ENCODE data around the gene PCAT6.

DNA sequence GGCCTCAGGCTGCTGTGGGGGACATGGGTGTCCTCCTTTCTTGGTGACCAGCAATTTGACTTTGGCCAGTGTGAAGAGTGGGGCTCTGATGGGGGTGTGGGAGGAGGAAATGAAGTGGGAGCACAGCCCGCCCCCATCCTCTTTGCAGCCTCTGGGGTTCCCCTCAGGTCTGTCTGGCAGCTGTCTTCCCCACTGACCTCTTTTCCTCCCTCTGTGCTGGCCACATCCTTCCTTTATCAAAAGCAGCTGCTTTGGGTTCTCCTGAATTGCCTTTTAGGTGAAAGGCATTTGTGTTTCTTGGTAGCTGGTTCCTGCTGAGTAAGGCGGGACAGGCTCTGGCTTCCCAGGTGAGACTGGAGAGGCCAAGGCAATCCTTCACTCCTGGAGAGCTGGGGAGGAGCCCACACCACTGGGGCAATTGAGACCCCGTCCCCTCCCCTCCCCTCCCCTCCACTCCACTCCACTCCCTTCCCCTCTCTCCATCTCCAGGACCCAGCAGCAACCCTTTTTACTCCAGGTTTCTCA lies 24.9 kb downstream of the PCAT6 start:
- TF ChIP-seq, protein P1, sequence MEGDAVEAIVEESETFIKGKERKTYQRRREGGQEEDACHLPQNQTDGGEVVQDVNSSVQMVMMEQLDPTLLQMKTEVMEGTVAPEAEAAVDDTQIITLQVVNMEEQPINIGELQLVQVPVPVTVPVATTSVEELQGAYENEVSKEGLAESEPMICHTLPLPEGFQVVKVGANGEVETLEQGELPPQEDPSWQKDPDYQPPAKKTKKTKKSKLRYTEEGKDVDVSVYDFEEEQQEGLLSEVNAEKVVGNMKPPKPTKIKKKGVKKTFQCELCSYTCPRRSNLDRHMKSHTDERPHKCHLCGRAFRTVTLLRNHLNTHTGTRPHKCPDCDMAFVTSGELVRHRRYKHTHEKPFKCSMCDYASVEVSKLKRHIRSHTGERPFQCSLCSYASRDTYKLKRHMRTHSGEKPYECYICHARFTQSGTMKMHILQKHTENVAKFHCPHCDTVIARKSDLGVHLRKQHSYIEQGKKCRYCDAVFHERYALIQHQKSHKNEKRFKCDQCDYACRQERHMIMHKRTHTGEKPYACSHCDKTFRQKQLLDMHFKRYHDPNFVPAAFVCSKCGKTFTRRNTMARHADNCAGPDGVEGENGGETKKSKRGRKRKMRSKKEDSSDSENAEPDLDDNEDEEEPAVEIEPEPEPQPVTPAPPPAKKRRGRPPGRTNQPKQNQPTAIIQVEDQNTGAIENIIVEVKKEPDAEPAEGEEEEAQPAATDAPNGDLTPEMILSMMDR (conservative IDR thresholded peaks at IDR 0.05; ENCODE audit: low read depth, low read length): no peak
- no peak for TF ChIP-seq EZH2 (IDR thresholded peaks at IDR 0.05; ENCODE audit: borderline replicate concordance, low read depth, low read length, poor library complexity, severe bottlenecking)

Data from A673 (cell line).